Cardiac muscle cell (in vitro differentiated cells and primary cell): ENCODE measurements around the gene PAX2. TPM values are rescaled to one million over a fixed set of nuclear protein-coding genes. Genes with fewer than 3 reads are reported as not detected.

Experiments used
- DNase-seq, 2 donors: peaks; one replicate each; pipeline versions ENCODE4 v3.0.0 to v3.0.0-alpha.2; 2010 to 2017; ENCODE audit warnings: low read depth in 1 of 2, low spot score in 1 of 2
- H3K27ac ChIP-seq: fragments of 200-600 bp; sonication (generic); 2 replicates; pipeline ENCODE4 v1.5.1; 2016
- H3K27me3 ChIP-seq: fragments of 200-600 bp; sonication (generic); 2 replicates; pipeline ENCODE4 v1.6.0; 2016; ENCODE audit warnings: control low read depth
- H3K36me3 ChIP-seq: fragments of 200-600 bp; sonication (generic); 2 replicates; pipeline ENCODE4 v1.5.1; 2016; ENCODE audit warnings: control low read depth
- H3K4me1 ChIP-seq: fragments of 200-600 bp; sonication (generic); 2 replicates; pipeline ENCODE4 v1.8.1; 2017; ENCODE audit warnings: low read depth, mild to moderate bottlenecking, mixed run types
- H3K4me3 ChIP-seq: fragments of 200-600 bp; sonication (generic); 2 replicates; pipeline ENCODE4 v1.5.1; 2016; ENCODE audit warnings: mild to moderate bottlenecking
- H3K9me3 ChIP-seq: fragments of 200-600 bp; sonication (generic); 2 replicates; pipeline ENCODE4 v1.5.1; 2017; ENCODE audit warnings: low read depth, mild to moderate bottlenecking, control low read depth
- polyA plus RNA-seq: library from polyadenylated mRNA; unstranded; fragments of >200 nt; fragmentation: Nextera tagmentation; extraction: Ambion mirVana; gene quantifications from 2 replicates; pipeline ENCODE4 v1.2.1, GENCODE V29; 2016
- total RNA-seq: library from RNA; depleted of rRNA; stranded (reverse); fragments of >200 nt; gene quantifications from 2 replicates; pipeline ENCODE4 v1.2.3, GENCODE V29; 2016
- TF ChIP-seq, protein P1 (sequence below): IDR thresholded peaks from 2 replicates; pipeline ENCODE4 v1.5.1; 2012; ENCODE audit warnings: low read depth, mild to moderate bottlenecking, low read length

PAX2 gene
- total and polyA plus RNA-seq, 2 experiments from 2014 or later: not detected

DNA sequence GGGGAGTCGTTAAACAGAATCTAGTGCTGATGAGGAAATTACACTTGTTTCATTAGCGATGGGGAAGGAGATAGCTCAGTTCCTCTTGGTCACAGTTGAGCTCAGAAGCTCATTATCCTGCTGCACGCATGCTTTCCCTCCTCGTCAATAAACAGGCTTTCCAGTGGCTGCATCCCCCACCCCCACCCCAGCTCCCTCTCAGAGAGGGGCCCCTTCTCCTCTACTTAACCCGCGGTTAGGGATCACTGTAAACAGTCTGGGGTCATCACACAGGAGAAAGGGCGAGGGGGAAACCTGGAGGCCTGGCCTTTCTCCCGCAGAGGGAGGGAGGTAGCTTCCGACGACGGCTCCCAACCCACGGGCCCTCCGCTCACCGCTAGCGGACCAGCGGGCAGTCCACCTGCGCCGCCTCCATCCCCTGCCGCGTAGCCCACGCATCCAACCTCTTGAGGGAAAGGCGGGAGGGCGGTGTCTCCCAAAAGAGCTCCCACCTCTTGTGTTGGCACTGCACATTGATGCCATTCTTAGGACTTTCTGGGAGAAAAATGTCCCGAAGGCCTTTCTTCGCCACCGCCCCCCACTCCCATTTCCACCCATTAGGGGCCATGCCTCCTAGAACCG is 80.8 kb downstream of the PAX2 start:
- Histone ChIP-seq H3K36me3 (no peaks in the 10 kb centered on the region), H3K9me3 (no peaks in the 10 kb centered on the region), H3K27ac (no peak overlapping the region), H3K4me1 (no peaks in the 10 kb centered on the region), H3K27me3 (peaks cover 100% of the 10 kb centered on the region), H3K4me3 (peak overlapping the region; percentile 37)
- no peak for DNase-seq
- TF ChIP-seq, protein P1, sequence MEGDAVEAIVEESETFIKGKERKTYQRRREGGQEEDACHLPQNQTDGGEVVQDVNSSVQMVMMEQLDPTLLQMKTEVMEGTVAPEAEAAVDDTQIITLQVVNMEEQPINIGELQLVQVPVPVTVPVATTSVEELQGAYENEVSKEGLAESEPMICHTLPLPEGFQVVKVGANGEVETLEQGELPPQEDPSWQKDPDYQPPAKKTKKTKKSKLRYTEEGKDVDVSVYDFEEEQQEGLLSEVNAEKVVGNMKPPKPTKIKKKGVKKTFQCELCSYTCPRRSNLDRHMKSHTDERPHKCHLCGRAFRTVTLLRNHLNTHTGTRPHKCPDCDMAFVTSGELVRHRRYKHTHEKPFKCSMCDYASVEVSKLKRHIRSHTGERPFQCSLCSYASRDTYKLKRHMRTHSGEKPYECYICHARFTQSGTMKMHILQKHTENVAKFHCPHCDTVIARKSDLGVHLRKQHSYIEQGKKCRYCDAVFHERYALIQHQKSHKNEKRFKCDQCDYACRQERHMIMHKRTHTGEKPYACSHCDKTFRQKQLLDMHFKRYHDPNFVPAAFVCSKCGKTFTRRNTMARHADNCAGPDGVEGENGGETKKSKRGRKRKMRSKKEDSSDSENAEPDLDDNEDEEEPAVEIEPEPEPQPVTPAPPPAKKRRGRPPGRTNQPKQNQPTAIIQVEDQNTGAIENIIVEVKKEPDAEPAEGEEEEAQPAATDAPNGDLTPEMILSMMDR: no peak

DNA sequence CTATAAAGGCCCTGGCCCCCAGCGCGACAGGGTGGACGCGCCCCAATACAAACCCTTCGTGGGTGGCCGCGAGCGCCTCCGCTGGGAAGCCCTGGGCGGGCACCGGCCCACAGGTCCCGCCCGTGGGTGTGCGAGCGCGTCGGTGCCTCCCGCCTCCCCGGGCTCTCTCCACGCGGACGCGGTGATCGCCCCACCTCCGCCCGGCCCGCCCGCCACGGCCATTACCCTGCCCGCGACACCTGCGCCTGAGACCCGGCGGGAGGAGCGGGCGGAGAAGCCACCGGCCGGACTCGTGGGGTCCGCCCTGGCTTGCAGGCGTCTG is 81.2 kb downstream of the PAX2 start:
- Histone ChIP-seq H3K27ac (no peak overlapping the region), H3K4me1 (no peaks in the 10 kb centered on the region), H3K4me3 (peak overlapping the region; percentile 37), H3K36me3 (no peaks in the 10 kb centered on the region), H3K9me3 (no peaks in the 10 kb centered on the region), H3K27me3 (peaks cover 100% of the 10 kb centered on the region)
- TF ChIP-seq, protein P1: no peak
- DNase-seq: no peak

DNA sequence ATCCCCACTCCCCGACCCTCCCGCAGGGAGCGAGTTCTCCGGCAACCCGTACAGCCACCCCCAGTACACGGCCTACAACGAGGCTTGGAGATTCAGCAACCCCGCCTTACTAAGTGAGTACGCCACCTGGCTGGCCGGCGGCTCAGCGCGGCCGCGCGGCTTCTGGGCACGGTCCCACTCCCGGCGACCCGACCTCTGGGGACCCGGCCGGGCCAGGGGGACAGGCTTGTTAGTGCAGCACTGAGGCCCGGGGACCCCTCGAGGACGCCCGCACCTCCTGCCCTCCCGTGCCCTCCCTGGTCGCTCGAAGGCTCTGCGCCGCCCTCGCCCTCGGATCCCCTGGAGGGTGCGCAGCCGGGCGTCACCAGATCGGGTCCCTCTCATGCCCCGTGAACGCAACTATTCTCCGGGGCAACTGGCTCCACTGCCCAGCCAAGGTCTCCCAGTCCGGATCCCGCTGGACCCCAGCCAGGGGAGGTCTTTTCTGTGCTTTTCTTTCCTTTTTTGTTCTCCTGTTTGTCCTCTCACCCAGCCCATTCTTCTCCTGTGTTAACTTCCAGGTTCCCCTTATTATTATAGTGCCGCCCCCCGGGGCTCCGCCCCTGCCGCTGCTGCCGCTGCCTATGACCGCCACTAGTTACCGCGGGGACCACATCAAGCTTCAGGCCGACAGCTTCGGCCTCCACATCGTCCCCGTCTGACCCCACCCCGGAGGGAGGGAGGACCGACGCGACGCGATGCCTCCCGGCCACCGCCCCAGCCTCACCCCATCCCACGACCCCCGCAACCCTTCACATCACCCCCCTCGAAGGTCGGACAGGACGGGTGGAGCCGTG is 81.8 kb downstream of the PAX2 start:
- peak in 1 of 2 donors; percentile 68 for DNase-seq
- Histone ChIP-seq H3K4me1 (no peaks in the 10 kb centered on the region), H3K27ac (no peak overlapping the region), H3K27me3 (peaks cover 100% of the 10 kb centered on the region), H3K4me3 (peak overlapping the region; percentile 37), H3K36me3 (no peaks in the 10 kb centered on the region), H3K9me3 (no peaks in the 10 kb centered on the region)
- TF ChIP-seq, protein P1: peak; percentile 11

DNA sequence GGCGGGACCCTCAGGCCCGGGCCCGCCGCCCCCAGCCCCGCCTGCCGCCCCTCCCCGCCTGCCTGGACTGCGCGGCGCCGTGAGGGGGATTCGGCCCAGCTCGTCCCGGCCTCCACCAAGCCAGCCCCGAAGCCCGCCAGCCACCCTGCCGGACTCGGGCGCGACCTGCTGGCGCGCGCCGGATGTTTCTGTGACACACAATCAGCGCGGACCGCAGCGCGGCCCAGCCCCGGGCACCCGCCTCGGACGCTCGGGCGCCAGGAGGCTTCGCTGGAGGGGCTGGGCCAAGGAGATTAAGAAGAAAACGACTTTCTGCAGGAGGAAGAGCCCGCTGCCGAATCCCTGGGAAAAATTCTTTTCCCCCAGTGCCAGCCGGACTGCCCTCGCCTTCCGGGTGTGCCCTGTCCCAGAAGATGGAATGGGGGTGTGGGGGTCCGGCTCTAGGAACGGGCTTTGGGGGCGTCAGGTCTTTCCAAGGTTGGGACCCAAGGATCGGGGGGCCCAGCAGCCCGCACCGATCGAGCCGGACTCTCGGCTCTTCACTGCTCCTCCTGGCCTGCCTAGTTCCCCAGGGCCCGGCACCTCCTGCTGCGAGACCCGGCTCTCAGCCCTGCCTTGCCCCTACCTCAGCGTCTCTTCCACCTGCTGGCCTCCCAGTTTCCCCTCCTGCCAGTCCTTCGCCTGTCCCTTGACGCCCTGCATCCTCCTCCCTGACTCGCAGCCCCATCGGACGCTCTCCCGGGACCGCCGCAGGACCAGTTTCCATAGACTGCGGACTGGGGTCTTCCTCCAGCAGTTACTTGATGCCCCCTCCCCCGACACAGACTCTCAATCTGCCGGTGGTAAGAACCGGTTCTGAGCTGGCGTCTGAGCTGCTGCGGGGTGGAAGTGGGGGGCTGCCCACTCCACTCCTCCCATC is 82.7 kb downstream of the PAX2 start:
- peak in 1 of 2 donors; percentile 84 for DNase-seq
- H3K4me3 ChIP-seq: peak overlapping the region; percentile 37
- H3K9me3 ChIP-seq: no peaks in the 10 kb centered on the region
- H3K4me1 ChIP-seq: no peaks in the 10 kb centered on the region
- no peak overlapping the region for H3K27ac ChIP-seq
- H3K36me3 ChIP-seq: no peaks in the 10 kb centered on the region
- TF ChIP-seq, protein P1: no peak
- peaks cover 100% of the 10 kb centered on the region for H3K27me3 ChIP-seq

DNA sequence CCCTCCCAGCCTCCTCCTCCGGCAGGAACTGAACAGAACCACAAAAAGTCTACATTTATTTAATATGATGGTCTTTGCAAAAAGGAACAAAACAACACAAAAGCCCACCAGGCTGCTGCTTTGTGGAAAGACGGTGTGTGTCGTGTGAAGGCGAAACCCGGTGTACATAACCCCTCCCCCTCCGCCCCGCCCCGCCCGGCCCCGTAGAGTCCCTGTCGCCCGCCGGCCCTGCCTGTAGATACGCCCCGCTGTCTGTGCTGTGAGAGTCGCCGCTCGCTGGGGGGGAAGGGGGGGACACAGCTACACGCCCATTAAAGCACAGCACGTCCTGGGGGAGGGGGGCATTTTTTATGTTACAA is 83.3 kb downstream of the PAX2 start:
- H3K27ac ChIP-seq: no peak overlapping the region
- H3K9me3 ChIP-seq: no peaks in the 10 kb centered on the region
- H3K4me3 ChIP-seq: peak overlapping the region; percentile 37
- H3K4me1 ChIP-seq: no peaks in the 10 kb centered on the region
- H3K27me3 ChIP-seq: peaks cover 100% of the 10 kb centered on the region
- DNase-seq: peak in 1 of 2 donors; percentile 40
- H3K36me3 ChIP-seq: no peaks in the 10 kb centered on the region
- TF ChIP-seq, protein P1: no peak
